HUES64 (cell line): ENCODE measurements around the gene CENPS.

ENCODE experiments used
- H3K27ac ChIP-seq: 2 replicates; pipeline ENCODE4 v1.7.0; 2013; ENCODE audit warnings: low read depth, low read length, inconsistent platforms
- H3K27me3 ChIP-seq: 2 replicates; pipeline ENCODE4 v1.6.1; 2013; ENCODE audit warnings: mild to moderate bottlenecking, low read length; ENCODE audit not compliant: insufficient read depth
- H3K36me3 ChIP-seq: 2 replicates; pipeline ENCODE4 v1.6.1; 2013; ENCODE audit warnings: mild to moderate bottlenecking, low read length; ENCODE audit not compliant: insufficient read depth
- H3K4me1 ChIP-seq: 2 replicates; pipeline ENCODE4 v1.6.1; 2013; ENCODE audit warnings: mild to moderate bottlenecking, low read length, moderate library complexity; ENCODE audit not compliant: insufficient read depth
- H3K4me3 ChIP-seq: 2 replicates; pipeline ENCODE4 v1.5.1; 2013; ENCODE audit warnings: mild to moderate bottlenecking, low read length, moderate library complexity
- H3K9ac ChIP-seq: 2 replicates; pipeline ENCODE4 v1.6.1; 2013; ENCODE audit warnings: mild to moderate bottlenecking, low read depth, low read length
- H3K9me3 ChIP-seq: 2 replicates; pipeline ENCODE4 v1.6.1; 2013; ENCODE audit warnings: low read depth, low read length; ENCODE audit not compliant: insufficient read depth
- WGBS: fragments of 150-250, 120-280 bp; methylation state at CpG from one replicate; pipeline ENCODE4 v1.1.7; 2013; ENCODE audit warnings: missing lambda C conversion rate; 5-methylcytosine and 5-hydroxymethylcytosine counted together

The CENPS gene

DNA sequence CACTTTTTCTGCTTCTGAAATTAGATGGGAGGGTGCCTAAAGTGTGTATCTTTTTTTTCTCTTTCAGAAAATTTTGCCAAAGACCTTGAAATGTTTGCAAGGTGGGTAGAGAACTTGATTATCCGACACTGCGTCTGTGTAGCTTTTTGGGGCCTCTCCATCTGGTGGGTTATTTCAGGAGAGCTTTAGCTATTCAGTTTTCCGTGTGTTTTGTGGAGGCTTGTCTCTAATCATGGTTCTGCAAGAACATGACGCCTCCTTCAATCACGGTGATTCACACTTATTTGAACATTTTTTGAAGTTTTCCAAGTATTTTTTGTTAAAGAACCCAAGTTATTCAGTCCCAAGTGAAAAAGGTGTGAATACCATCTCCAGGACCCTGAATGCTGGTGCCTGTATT, 4.4 kb downstream of the CENPS start:
- 93% methylated on average over 5 of the region's 5 CpGs for WGBS
- Histone ChIP-seq H3K36me3 (no peaks in the 10 kb centered on the region; the same call in 1 of the 2 replicates), H3K9ac (no peak overlapping the region), H3K27me3 (no peaks in the 10 kb centered on the region), H3K4me1 (peaks cover 3% of the 10 kb centered on the region; the same call in 1 of the 2 replicates), H3K27ac (no peak overlapping the region), H3K4me3 (no peak overlapping the region), H3K9me3 (no peaks in the 10 kb centered on the region)

DNA sequence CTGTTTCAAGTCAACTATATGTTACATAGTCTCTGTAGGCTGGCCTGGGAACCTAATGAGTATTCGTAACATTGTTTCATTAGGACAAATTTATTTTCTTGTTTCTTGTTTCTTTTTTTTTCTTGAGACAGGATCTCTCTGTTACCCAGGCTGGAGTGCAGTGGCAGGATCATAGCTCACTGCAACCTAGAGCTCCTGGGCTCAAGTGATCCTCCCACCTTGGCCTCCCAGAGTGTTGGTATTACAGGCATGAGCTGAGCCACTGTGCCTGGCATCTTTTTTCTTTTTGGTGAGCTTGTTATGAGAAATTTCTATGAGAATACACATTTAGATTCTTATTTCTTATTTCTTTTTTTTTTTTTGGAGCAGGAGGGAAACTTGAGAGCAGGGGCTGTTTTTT, 6.8 kb downstream of the CENPS start:
- no peak overlapping the region for H3K27ac ChIP-seq
- H3K9me3 ChIP-seq, result no peaks in the 10 kb centered on the region
- no peaks in the 10 kb centered on the region for H3K27me3 ChIP-seq
- no CpG with 5 or more reads among the region's 1 CpG for WGBS
- H3K4me1 ChIP-seq, result no peaks in the 10 kb centered on the region
- H3K4me3 ChIP-seq, result no peak overlapping the region
- no peak overlapping the region for H3K9ac ChIP-seq
- no peaks in the 10 kb centered on the region; the same call in 1 of the 2 replicates for H3K36me3 ChIP-seq

DNA sequence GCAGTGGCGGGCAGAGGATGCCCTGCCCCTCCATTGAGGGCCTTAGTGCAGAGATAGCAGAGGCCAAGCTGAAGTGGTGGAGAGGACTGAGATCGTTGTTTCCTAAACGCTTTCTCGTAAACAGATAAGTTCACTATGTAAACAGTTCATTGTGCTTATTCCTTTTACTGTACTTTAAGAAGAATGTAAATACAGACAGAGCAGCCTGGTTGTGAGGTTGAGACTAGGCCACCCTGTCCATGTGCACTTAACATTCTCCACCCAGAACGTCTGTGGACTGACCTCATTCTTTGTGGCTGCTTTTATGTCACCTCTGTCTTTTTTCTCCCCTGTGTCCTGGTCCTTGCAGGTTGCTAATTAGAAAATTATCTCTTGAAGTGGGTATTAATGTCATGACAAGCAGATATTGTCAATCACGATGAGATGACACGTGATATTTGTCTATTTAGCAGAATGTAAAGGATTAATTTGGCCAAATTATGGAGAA, 8.5 kb downstream of the CENPS start:
- peaks cover 6% of the 10 kb centered on the region; the same call in 1 of the 2 replicates for H3K36me3 ChIP-seq
- H3K27me3 ChIP-seq, result no peaks in the 10 kb centered on the region
- no peak overlapping the region for H3K9ac ChIP-seq
- H3K4me1 ChIP-seq, result no peaks in the 10 kb centered on the region
- no peaks in the 10 kb centered on the region for H3K9me3 ChIP-seq
- H3K27ac ChIP-seq, result no peak overlapping the region
- WGBS, result 92% methylated on average over 7 of the region's 7 CpGs
- no peak overlapping the region for H3K4me3 ChIP-seq

DNA sequence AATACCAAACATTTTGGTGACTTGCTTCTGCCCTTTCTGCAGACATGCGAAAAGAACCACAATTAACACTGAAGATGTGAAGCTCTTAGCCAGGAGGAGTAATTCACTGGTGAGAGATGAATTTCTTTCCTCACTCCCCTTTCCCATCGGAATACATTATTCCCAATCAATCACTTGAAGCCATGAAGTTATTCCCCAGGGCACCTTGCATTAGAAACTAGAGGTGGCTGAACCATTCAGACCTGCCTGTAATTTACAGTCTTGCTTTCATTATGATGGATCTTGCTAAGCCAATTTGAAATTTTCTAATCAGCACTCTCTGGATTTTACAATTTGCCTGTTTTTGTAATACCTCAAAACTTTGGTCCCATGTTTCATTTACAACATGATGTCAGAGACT, 10.1 kb downstream of the CENPS start:
- 90% methylated on average over 2 of the region's 2 CpGs for WGBS
- Histone ChIP-seq H3K27me3 (no peaks in the 10 kb centered on the region), H3K9ac (no peak overlapping the region), H3K4me1 (no peaks in the 10 kb centered on the region), H3K9me3 (no peaks in the 10 kb centered on the region), H3K36me3 (peaks cover 9% of the 10 kb centered on the region; the same call in 1 of the 2 replicates), H3K27ac (no peak overlapping the region), H3K4me3 (no peak overlapping the region)

DNA sequence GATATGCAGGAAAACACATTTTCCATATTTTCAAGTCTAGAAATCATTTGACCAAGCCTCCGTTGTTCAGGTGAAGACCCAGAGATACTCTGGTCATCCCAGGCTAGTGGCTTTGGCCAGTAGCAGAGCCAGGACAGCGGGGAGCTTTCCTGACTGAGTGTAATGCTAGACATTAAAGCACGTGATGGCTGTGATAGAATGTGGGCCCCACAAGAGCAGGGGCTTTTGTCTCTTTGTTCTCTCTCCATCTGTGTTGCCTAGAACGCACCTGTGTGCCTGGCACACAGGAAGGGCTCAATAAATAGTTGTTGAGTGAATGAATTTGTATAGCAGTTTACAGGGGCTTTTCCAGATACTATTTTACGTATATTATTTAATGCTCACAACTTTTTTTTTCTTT, 10.6 kb downstream of the CENPS start:
- Histone ChIP-seq H3K9me3 (no peaks in the 10 kb centered on the region), H3K9ac (no peak overlapping the region), H3K27ac (no peak overlapping the region), H3K36me3 (0 out of 2 replicates have a peak, but pooled peaks cover 9% of the 10 kb centered on the region), H3K4me3 (no peak overlapping the region), H3K4me1 (no peaks in the 10 kb centered on the region), H3K27me3 (no peaks in the 10 kb centered on the region)
- WGBS, result 94% methylated on average over 5 of the region's 5 CpGs

DNA sequence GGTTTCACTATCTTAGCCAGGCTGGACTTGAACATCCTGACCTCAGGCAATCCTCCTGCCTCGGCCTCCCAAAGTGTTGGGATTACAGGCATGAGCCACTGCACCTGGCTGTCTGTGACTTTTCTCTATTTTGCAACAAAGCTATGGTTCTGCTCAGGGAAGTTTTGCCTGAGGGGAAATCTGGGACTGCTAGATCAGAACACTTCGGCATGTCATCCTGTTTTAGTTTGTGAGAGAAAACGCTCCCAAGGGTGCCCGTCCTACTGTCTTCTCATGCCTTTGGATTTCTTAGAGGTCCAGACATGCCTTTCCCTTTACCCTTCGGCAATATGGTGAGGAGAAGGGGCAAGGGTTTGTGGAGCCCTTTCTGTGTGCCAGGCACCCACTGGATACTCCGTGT, 14.0 kb downstream of the CENPS start:
- H3K9ac ChIP-seq, result no peak overlapping the region
- H3K36me3 ChIP-seq, result 0 out of 2 replicates have a peak, but pooled peaks cover 9% of the 10 kb centered on the region

DNA sequence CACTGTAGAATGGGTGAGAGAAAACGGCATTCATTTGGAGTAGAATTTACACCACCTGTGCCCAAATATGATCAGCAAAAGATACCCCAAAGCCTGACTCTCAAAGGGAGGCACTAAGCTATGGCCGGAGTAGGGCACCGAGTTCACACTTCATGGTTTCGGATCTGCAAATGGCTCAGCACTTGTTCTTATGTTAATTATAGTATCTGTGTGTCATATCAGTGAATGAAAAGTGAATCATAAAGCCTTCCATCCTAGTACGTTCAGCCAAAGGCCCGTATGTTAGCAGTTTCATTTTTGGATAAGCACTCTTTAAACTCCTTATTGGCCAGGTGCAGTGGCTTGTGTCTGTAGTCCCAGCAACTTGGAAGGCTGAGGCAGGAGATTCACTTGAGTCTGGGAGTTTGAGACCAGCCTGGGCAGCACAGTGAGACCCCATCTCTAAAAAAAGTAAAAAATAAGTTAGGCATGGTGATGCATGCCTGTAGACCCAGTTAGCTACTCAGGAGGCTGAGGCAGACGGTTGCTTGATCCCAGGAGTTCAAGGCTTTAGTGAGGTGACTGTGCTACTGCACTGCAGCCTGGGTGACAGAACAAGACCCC, 14.7 kb downstream of the CENPS start:
- 0 out of 2 replicates have a peak, but pooled peaks cover 9% of the 10 kb centered on the region for H3K36me3 ChIP-seq
- H3K4me1 ChIP-seq, result 0 out of 2 replicates have a peak, but pooled peaks cover 4% of the 10 kb centered on the region
- WGBS, result 95% methylated on average over 7 of the region's 7 CpGs
- H3K9me3 ChIP-seq, result no peaks in the 10 kb centered on the region
- no peak overlapping the region for H3K4me3 ChIP-seq
- no peak overlapping the region for H3K9ac ChIP-seq
- no peak overlapping the region for H3K27ac ChIP-seq
- H3K27me3 ChIP-seq, result no peaks in the 10 kb centered on the region

More for the DNA sequence above, 14.0 kb downstream of the CENPS start:
- no peak overlapping the region for H3K4me3 ChIP-seq
- no peak overlapping the region for H3K27ac ChIP-seq
- H3K9me3 ChIP-seq, result no peaks in the 10 kb centered on the region
- no peaks in the 10 kb centered on the region for H3K27me3 ChIP-seq
- 94% methylated on average over 6 of the region's 6 CpGs for WGBS
- H3K4me1 ChIP-seq, result no peaks in the 10 kb centered on the region

DNA sequence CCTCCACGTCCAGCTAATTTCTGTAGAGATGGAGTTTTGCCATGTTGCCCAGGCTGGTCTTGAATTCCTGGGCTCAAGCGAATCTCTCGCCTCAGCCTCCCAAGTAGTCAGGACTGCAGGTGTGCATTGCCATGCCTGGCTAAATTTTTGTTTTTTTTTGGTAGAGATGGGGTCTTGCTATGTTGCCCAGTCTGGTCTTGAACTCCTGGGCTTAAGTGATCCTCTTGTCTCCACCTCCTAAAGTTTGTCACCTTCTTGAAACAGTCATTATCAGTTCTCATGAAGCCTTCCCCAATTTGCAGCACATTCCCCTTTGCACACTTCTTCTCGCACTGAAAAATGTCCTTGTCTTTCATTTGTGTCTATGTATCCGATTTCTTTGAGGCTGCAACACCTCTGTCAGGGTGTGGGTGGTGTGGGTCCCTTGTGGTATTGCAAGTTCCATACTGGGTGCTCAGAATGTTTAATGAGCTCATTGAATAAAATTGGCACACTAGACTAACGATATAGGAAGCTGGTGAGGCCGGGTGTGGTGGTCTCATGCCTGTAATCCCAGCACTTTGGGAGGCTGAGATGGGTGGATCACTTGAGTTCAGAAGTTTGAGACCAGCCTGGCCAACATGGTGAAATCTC, 16.7 kb downstream of the CENPS start:
- 96% methylated on average over 7 of the region's 7 CpGs for WGBS
- H3K27me3 ChIP-seq, result no peaks in the 10 kb centered on the region
- H3K9ac ChIP-seq, result no peak overlapping the region
- no peaks in the 10 kb centered on the region for H3K9me3 ChIP-seq
- H3K27ac ChIP-seq, result no peak overlapping the region
- H3K4me3 ChIP-seq, result no peak overlapping the region
- H3K4me1 ChIP-seq, result peaks cover 22% of the 10 kb centered on the region
- 0 out of 2 replicates have a peak, but pooled peaks cover 9% of the 10 kb centered on the region for H3K36me3 ChIP-seq

DNA sequence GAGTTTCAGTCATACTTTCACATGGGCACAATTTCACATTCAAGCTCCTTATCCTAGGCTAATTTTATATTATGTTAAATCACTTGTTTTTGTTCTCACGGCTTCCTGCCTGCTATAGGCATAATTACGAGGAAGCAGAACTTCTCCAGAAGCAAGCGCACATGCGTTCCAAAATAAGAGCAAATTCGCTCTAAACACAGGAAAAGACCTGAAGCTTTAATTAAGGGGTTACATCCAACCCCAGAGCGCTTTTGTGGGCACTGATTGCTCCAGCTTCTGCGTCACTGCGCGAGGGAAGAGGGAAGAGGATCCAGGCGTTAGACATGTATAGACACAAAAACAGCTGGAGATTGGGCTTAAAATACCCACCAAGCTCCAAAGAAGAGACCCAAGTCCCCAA, 19.5 kb downstream of the CENPS start, which contains the start of gene CORT:
CORT (plus strand) TSS at position 281 of the 400 bp plus-strand sequence. CDS start 193 bp downstream, outside the sequence.
- no peaks in the 10 kb centered on the region for H3K9me3 ChIP-seq
- no peaks in the 10 kb centered on the region for H3K36me3 ChIP-seq
- no peaks in the 10 kb centered on the region for H3K27me3 ChIP-seq
- 97% methylated on average over 10 of the region's 10 CpGs for WGBS
- no peak within 1 kb of the TSS for H3K4me3 ChIP-seq
- peaks cover 24% of the 10 kb centered on the region for H3K4me1 ChIP-seq
- H3K9ac ChIP-seq, result no peak within 1 kb of the TSS
- no peak within 1 kb of the TSS for H3K27ac ChIP-seq

DNA sequence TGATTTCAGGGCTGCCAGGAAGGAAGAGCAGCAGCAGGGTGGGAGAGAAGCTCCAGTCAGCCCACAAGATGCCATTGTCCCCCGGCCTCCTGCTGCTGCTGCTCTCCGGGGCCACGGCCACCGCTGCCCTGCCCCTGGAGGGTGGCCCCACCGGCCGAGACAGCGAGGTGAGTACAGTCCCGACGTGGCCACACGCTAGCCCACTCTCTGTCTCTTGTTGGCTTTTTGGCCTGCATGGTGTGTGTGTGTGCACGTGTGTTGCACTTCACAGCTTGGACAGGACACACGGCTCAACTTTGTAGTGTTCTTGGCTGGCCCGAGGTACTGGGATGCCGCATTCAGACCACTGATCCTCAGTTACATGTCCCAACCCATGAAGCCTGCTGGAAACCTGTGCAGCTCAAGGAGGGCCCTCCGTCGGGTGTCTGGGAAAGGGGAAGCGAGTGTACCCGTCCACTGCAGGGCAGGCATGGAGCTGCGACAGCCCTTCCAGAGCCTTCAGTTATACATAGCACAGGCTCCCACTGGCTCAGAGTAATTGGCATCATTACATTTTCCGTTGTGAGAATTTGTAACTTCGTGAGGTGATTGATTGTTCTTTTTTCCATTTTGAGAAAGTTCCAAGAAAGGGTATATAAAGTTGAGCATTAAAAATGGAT, 20.1 kb downstream of the CENPS start:
- Histone ChIP-seq H3K9me3 (no peaks in the 10 kb centered on the region), H3K9ac (no peak overlapping the region), H3K4me1 (peaks cover 24% of the 10 kb centered on the region), H3K27me3 (no peaks in the 10 kb centered on the region), H3K27ac (no peak overlapping the region), H3K36me3 (no peaks in the 10 kb centered on the region), H3K4me3 (no peak overlapping the region)
- WGBS, result 92% methylated on average over 21 of the region's 21 CpGs

DNA sequence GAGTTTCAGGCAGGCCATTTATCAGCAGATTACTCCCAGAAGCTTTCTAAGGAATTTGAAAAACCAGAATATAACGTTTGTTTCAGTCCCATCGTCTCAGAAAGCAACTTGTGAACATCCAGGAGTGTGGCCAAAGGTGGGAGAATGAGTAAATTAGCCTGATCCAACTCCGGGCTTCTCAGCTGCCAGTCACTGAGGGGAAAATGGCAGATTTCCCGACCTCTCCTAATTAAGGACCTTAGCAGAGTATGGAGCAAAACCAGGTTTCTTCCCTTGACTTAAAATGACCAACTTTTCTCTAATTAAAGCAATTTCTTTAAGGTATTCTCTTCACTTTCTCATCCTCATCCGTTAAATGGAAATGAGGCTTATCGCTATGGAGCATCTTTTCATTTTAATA, 20.6 kb downstream of the CENPS start:
- 74% methylated on average over 6 of the region's 6 CpGs for WGBS
- no peak overlapping the region for H3K4me3 ChIP-seq
- H3K27me3 ChIP-seq, result no peaks in the 10 kb centered on the region
- H3K9ac ChIP-seq, result no peak overlapping the region
- no peaks in the 10 kb centered on the region for H3K36me3 ChIP-seq
- no peak overlapping the region for H3K27ac ChIP-seq
- no peaks in the 10 kb centered on the region for H3K9me3 ChIP-seq
- H3K4me1 ChIP-seq, result peaks cover 24% of the 10 kb centered on the region
